GM18868 (cell line): ENCODE results near the gene GCGR.

Experiments used
- ATAC-seq: cut with Tn5 transposase; IDR thresholded peaks from one replicate; pipeline ENCODE4 v1.9.1; 2021; ENCODE audit warnings: mild to moderate bottlenecking, moderate library complexity; ENCODE audit not compliant: unreplicated experiment

The GCGR gene

DNA sequence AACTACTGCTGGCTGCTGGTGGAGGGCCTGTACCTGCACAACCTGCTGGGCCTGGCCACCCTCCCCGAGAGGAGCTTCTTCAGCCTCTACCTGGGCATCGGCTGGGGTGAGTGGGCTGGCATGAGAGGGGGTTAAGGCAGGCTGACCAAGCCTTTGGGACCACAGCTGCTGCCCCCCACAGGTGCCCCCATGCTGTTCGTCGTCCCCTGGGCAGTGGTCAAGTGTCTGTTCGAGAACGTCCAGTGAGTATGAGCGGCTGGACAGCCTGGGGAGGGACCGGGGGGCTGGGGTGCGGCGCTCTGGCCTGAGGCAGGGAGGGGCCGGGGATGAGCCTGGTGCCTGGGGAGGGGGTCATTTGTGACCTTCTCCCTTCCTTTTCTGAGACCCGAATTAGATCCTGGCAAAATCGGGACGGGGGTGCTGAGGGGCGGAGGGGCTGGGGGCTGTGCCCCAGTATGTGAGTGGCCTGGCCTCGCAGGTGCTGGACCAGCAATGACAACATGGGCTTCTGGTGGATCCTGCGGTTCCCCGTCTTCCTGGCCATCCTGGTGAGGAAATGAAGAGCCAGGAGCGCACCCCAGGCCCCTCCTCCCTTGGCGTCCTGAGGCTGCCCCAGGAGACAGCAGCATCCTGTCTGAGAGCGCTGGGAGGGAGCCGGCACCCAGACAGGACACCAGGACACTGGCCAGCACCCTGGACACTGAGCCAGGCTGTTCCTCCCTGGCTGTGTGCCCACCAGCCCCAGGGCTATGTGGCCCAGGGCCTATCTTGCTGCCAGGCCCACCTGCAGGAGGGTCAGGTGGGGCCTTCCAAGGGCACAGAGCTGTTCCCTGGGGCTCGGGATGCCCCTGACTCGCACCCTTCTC is 8.0 kb downstream of the GCGR start:
- no peak for ATAC-seq

DNA sequence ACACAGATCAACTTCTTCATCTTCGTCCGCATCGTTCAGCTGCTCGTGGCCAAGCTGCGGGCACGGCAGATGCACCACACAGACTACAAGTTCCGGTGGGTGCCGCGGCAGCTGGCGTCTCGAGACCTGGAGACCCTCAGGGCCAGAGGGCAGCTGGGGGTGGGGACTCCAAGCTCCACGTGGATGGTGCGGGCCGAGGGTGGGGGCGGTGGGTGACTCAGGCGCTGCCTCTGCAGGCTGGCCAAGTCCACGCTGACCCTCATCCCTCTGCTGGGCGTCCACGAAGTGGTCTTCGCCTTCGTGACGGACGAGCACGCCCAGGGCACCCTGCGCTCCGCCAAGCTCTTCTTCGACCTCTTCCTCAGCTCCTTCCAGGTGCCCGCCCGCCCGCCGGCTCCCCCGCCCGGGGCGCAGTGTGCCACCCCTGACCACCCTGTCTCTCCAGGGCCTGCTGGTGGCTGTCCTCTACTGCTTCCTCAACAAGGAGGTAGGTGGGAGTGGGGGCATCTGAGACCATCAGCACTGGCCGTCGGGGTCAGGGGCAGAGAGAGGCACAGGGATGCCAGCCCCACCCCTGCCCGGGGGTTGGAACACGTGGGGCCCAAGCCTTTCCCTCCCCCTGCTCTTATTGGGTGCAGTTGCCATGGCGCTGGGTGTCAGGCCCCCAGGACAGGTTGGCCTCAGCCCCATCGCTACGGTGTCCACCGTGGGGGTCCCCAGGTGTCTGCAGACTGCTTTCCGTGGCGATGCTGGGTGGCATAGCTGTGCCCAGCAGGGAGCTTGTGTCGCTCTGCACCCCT is 8.8 kb downstream of the GCGR start:
- ATAC-seq: no peak

DNA sequence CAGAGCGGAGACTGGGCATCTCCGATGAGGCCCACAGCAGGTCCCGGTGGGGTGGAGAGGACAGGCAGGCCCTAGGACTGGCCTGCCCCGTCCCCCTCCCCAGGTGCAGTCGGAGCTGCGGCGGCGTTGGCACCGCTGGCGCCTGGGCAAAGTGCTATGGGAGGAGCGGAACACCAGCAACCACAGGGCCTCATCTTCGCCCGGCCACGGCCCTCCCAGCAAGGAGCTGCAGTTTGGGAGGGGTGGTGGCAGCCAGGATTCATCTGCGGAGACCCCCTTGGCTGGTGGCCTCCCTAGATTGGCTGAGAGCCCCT is 9.4 kb downstream of the GCGR start:
- no peak for ATAC-seq

DNA sequence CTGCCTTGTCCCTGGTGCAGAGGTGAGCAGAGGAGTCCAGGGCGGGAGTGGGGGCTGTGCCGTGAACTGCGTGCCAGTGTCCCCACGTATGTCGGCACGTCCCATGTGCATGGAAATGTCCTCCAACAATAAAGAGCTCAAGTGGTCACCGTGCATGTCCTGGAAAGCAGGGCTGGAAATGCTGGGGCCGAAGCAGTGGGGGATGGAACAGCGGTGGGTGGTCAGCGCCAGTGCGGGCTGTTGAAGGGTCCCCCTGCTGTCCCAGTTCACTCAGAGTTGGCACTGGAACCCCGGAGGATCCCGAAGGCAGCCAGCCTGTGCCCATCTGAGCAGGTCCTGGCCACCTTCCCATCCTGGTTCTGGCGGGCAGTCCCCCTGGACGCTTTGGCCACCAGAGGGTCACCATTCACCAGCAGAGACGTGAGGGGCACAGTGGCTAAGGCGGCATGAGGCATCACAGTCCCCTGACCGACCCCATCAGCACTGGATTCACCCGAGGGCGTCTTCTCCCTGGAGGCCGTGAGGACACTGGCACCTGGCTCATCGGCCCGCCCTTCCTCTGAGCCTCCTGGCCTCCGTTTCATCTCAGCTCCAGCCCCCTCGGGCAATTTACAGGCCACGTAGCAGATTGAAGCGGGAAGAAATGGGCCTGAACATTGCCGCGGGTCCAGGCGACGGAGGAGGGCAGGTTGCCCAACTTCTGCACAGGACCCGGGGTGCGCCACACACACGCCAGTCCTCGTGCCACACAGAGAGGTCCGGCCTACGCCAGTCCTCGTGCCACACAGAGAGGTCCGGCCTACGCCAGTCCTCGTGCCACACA is 10.1 kb downstream of the GCGR start:
- no peak for ATAC-seq

DNA sequence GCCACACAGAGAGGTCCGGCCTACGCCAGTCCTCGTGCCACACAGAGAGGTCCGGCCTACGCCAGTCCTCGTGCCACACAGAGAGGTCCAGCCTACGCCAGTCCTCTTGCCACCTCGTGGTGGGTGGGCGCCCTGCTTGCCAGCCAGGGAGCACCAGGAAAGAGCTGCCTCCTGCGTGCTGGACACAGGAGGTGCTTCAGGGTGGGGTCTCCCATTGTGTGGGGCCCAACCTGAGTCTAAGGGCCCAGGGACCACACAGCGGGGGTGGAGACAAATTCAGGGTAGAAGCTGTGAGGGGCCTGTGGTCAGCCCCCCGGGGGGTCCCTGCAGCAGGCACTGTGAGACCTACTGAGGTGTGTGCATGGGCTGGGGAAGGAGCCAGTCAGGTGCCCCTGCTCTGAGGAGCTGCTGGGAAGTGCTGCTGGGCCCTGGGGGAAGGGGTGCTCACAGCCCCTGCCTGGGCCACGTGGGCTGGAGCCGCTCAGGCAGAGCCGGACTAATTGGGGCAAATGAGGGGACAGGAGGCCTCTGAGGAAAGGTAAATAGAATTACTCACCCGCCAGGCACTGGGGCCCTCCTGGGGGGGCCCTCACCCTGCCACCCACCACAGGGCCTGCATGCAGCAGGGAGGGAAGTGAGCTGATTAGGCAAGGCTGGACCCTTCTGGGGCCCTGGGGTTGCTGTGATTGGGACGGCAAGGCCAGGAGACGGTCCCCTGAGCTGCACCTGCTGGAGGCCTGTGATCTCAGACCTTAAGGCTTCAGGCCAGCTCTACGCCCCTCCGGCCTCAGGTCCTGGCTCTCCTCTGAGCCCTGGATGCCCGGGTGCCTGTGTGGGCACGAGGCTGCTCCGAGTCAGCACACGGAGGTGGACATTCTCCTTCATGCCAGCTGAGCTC is 11.0 kb downstream of the GCGR start:
- no peak for ATAC-seq

DNA sequence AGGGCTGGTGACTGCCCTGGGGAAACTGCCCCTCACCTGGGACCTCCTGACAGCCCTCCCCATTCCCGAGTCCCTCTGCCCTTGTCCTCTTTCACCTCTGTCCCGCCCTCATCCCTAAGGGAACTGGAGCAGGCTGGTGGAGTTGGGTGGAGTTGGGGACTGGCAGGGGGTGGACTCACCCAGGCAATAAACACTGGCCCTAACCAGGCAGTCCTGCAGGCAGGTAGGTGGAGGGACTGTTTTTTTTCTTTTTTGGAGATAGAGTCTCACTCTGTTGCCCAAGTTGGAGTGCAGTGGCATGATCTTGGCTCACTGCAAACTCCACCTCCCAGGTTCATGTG is 11.7 kb downstream of the GCGR start:
- no peak for ATAC-seq

DNA sequence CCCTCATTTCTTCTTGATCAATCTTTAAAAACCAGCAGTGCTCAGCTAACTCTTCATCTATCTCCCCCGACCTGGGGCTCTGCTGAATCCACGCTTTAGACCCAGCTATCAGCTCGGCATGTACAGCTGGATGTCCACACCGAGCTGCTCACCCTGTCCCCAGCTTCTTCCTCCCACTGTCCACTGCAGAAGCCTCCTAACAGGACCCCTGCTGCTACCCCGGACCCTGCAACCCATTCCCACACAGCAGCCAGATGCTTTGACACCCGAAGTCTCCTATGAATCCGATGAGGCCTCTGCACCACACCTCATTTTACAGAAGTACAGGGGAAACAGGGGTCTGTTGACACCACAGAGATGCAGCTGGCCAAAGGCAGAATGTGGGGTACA is 13.8 kb downstream of the GCGR start:
- ATAC-seq: no peak

DNA sequence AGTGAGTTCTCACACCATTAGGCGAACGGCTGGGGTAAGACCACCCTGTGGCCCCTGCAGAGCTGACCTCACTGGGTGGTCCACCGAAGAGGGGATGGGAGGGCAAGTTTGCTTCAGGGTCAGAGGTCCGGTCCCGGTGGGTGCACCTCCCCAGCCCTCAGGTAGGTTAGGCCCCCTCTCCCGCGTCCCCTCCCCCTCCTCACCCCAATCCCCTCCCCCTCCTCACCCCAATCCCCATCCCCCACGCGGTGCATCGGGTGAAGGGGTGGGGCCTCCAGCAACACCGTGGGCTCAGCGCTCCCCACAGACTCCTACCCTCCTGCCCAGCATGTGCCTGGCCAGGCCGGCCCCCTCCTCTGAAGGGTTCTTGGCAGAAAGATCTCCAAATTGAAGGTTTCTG is 15.8 kb downstream of the GCGR start:
- no peak for ATAC-seq

DNA sequence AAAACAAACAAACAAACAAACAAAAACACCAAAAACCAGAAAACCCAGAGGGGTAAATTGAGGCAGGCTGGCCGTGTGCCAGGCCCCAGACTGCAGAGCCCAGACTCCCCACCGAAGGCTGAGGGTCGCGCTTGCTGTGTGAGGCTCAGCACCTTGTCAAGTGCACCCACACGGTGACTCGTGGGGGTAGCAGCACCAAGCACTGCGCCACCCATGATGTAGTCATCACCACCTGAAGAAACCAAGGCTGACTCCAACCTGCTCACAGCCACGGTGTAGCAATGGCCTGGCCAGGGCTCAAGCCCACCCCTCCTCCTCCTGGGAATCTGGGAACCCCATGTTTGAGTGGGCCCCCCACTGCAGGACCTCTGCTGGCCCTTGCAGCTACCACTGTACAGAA is 17.2 kb downstream of the GCGR start:
- ATAC-seq: no peak

DNA sequence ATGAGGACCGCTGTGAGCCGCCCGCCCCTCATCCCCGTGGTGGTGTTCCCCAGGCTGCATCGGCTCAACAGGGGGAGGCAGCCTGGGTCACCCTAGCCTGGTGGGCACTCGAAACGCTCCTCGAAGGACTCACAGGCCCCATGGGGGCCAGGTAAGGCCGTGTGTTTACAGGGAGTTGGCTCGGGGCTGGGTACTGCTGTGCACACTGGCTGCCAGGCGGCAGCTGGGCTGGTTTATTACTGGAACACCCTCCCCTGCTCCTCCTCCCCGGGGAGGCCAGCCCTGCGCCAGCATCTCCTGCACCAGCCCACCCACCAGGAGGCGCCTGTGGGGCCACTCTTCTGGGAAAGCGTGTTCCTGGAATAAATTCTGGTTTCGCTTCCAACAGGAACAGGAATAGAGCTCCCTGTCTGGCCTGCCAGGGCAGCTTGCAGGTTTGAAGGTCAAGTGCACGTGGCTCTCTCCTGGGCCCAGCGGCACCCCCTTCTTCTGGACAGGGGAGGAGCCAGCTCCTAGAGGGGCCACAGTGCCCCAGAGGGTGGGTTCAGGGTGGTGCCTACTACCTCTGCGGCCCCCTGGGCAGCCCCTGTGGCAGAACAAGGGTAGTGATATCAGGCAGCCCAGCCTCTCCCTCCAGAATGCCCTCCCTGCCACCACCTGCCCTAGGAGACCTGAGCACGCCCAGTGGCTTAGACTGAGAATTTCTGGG is 17.8 kb downstream of the GCGR start:
- no peak for ATAC-seq

DNA sequence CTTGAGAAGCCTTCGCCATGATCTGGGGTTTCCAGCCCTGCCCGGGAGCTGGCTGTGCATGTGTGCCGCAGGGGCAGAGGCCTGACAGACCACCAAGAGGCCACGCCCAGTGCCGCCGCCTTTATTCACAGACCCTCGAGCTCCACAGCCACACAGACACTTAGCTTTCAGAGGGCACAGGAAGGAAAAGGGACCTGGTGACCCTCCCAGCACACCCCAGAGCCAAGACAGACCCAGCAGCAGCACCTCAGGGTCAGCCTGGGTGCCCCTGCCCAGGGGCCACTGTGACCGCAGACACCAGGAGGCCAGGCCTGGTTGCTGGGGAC is 18.3 kb downstream of the GCGR start:
- ATAC-seq: no peak

DNA sequence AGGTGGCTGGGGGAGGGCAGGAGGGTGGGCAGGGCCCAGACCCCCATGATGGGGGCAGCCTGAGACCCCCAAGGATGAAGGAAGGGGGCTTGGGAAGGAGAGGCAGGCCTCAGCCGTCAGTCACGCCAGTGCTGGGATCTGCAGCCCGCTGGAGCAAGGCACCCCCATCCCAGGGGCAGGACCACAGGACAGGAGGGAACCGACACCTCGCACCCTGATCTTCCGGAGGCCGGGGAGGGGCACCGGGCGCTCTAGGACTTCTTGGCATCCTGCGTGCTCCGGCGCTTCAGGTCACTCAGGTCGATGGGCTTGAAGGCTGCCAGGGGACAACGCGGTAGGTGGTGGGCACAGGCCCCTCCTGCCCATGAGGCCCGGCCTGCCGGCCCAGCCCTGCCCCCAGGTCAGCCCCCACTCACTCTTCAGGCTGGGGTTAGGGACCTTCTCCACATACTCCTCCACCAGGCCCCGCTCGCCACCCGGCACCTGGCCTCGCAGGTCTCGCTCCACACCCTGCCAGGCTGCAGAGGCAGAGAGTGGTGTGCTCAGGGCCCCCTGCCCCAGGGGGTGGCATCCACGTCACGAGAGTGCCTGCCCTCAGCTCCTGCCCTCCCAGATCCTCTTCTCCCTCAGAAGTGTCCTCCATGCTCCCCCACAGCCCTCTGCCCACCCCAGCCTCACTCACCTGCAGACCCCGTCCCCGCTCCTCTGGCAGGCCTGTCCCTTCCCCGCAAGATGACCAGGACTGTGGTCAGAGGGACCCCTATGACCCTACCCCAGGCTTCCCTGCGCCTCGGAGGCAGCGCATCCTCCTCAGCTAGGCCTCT is 19.3 kb downstream of the GCGR start:
- ATAC-seq: no peak

DNA sequence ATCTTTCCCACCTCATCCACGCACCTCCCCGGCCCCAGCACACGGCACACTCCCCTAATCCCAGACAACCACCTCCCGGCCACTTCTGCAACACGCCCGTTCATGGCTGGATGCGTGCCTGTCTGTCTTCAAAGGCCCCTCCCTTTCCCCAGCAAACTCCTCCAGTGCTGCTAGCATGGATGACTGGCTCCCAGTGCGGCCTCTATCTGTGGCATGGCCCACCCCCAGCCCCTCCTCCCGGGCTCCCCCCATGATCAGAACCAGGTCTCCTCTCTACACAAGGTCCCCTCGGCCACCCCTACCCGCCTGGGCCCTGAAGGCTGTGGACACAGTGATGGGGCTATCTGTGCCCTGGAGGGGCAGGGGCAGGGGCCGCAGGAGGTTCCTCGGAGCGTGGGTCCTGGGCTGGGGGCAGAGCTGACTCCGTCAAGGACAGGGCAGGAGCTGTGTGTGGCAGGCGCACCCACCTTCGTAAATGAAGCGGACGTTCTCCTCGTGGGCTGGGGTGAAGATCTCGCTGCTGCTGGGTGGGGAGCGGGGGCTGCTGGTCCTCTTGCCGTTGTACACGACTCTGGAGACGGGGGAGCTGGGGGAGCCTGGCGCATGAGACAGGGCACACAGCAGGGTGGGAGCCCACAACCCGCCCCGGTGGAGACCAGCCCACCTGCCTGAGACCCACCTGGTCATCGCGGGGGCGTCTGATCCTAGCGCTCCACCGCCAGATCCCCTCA is 20.0 kb downstream of the GCGR start:
- ATAC-seq: no peak

DNA sequence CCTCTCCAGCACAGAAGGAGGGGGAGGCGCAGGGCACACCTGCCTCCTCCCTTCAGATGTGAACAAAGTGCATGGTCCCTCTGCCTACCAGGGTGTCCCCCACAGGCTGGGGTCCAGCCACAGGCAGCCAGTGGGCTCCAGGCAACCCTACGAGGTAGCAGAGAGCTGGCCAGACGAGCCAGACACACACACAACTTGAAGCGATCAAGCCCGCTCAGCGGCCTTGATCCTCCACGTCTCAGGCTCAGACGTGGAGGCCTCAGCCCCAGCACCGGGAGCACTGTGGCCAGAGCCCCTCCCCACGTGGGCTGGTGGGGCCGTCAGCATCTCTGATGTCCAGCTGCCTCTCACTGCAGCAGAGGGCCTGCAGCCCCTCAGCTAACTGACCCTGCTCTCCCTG is 20.6 kb downstream of the GCGR start:
- ATAC-seq: no peak

DNA sequence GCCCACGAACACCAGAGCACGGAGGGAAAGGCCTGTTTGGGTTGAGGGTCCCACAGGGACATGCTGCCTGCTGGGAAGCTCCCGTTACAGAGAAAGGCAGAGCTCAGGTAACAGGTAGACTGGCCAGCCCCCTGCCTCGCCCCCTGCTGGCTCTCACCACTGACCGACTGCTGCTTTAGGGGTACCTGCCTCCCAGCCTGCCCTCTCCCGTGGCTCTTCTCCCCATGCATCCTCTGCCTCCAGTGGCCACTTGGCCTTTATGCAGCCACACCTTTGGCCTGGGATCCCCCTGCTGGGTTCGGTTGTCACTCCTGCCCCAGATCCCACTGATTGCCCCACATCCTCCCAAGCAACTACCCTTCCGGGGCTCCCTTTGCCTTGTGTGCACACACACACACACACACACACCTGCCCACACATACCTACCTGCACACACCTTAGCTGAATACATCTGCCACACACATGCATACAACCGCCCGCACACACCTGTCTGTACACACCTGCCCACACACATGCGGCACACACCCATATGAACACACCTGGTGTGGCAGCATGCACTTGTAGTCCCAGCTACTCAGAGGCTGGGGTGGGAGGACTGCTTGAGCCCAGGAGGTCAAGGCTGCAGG is 22.0 kb downstream of the GCGR start:
- no peak for ATAC-seq

DNA sequence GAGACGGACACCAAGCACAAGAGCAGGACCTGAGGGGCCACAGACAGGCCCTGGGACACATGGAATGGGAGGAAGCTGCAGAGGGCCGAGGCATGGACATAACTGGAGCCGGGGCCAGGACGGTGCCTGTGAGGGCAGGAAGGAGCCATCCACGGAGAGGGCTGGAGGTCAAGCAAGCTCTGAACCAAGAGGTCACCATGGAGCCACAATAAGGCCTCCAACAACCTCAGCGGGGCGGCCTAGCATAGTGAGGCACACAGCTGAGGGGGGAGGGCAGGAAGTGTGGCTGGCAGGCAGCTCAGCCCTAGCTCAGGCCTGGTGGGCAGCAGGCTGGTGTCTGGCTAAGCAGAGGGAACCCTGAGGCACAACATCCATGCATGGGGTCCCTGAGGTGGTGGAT is 24.7 kb downstream of the GCGR start:
- no peak for ATAC-seq

DNA sequence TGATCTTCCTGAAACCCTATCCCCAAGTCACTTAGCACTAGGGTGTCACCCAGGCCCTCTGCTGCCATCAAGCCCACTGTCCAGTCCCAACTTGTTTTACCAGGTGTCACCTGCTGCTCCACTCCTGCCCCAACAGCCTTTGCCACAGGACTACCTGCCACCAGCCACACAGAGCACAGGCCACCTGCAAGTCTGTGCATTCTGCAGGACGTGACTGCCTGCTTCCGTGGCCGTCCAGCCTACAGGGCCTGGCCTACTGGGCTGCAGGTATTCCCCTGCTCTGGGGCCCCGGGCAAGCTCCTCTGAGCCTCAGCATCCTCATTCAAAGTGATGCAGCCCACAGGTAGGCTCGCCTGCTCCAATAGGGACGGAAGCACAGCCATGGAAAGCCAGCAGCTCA is 25.9 kb downstream of the GCGR start:
- no peak for ATAC-seq

DNA sequence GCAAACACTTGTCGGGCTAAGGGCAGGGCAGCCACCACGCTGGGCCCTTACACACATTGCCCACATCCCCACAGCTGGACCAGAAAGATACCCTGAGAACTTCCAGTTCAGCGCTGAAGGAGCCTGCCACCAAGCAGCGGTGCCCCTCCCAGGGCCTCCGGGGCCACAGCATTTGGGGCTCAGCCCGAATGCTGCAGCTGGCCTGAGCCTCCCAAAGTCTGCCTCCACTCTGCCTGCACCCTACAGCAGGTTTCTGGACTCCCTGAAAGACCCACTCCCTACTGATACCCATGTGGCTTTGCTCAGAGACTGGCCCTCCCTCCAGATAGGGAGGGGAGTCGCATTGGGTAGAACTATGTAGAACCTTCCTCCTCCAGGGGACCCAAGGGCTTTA is 27.6 kb downstream of the GCGR start:
- ATAC-seq: no peak
